ENCODE data around the gene MAP3K15.

DNA sequence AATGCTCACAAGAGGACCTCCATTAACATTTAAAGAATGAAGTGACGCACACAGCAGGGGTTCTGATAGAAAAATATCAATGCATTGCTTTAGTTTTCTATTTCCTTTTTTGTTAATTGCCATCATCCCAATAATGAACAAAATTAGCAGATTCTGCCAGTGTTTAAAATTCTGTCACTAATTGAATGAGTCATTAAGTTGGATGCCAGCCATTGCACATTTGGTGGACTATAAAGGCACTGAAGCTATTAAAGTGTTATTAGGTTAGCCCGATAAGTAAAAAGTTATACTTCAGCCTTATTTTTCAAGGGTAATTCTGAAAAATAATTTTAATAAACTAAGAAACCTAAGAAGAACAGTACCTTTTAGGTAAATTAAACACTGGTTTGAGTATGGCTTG is 53.1 kb downstream of the MAP3K15 start:
- TF ChIP-seq, protein P1, sequence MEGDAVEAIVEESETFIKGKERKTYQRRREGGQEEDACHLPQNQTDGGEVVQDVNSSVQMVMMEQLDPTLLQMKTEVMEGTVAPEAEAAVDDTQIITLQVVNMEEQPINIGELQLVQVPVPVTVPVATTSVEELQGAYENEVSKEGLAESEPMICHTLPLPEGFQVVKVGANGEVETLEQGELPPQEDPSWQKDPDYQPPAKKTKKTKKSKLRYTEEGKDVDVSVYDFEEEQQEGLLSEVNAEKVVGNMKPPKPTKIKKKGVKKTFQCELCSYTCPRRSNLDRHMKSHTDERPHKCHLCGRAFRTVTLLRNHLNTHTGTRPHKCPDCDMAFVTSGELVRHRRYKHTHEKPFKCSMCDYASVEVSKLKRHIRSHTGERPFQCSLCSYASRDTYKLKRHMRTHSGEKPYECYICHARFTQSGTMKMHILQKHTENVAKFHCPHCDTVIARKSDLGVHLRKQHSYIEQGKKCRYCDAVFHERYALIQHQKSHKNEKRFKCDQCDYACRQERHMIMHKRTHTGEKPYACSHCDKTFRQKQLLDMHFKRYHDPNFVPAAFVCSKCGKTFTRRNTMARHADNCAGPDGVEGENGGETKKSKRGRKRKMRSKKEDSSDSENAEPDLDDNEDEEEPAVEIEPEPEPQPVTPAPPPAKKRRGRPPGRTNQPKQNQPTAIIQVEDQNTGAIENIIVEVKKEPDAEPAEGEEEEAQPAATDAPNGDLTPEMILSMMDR (IDR thresholded peaks at IDR 0.05), result no peak
- TF ChIP-seq POLR2A (IDR thresholded peaks at IDR 0.05), result no peak
